Neural progenitor cell (in vitro differentiated cells): ENCODE results near the gene P2RY1.

Source experiments
- CTCF ChIP-seq: fragments of 200-600 bp; sonication (generic); IDR thresholded peaks from 2 replicates; pipeline ENCODE4 v1.5.1; 2017; ENCODE audit warnings: antibody characterized with exemption, mild to moderate bottlenecking
- EZH2 ChIP-seq: fragments of 200-600 bp; sonication (generic); IDR thresholded peaks from 2 replicates; pipeline ENCODE4 v1.6.1; 2017; ENCODE audit warnings: antibody characterized with exemption, mild to moderate bottlenecking, moderate library complexity

DNA sequence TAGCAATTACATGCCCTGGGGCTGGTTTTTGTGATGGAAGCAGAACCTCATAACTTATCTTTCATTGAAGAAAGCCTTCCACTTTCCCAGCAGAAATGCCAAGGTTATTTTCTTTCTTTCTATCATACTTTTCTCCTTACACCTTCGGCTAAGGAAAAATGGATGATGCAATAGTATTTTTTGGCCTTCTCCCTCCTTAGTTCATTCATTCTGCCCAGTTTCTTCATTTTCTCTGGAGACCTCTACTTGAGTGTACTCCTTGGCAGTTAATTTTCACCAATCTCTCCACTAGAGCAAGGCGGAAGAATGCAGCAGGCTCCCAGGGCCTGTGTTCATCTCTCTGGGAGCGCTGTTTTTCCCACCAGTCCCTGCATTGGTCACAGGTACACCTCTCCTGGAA is 7.6 kb upstream of the P2RY1 start:
- no peak for TF ChIP-seq CTCF
- TF ChIP-seq EZH2 = no peak
